ENCODE data around the gene S100A5.
A peak's percentile ranks its signal among the peaks of the same experiment; 100 is the strongest.

Gene S100A5

GRCh38 chr1:153503766-153504165 is 37.0 kb downstream of the S100A5 start:
- no peak for DNase-seq

- no peak for DNase-seq
Observed at GRCh38 chr1:153498746-153499145, 42.0 kb downstream of the S100A5 start.

- no peak for DNase-seq
Observed at GRCh38 chr1:153495536-153495935, 45.2 kb downstream of the S100A5 start.

GRCh38 chr1:153494976-153495535 is 45.7 kb downstream of the S100A5 start:
- DNase-seq, result peak; percentile 79

- DNase-seq, result no peak
Observed at GRCh38 chr1:153493343-153493960, 47.3 kb downstream of the S100A5 start.

GRCh38 chr1:153490272-153491051 is 50.3 kb downstream of the S100A5 start:
- DNase-seq, result no peak

- DNase-seq, result no peak
Observed at GRCh38 chr1:153488731-153489130, 52.0 kb downstream of the S100A5 start.

- DNase-seq, result no peak
Observed at GRCh38 chr1:153487707-153488106, 53.0 kb downstream of the S100A5 start.

Data from activated CD4-positive, alpha-beta T cell treated with anti-CD3 and anti-CD28 coated beads, Interleukin-2, amount 50 U/mL, for 1 hour (primary cell).